ENCODE data around the gene GSG1L. TPM values are rescaled to one million over a fixed set of nuclear protein-coding genes. Genes with fewer than 3 reads are reported as not detected.

GSG1L gene
- polyA plus RNA-seq, 3 donors = 0.35 to 0.75 (median 0.48) TPM

GRCh38 chr16:28092721-28093384, 29.3 kb upstream of the GSG1L start:
- DNase-seq (ENCODE audit: low read depth in 3 of 3, low spot score in 2 of 3) = no peak

- DNase-seq (ENCODE audit: low read depth in 3 of 3, low spot score in 2 of 3) = no peak
Measured at GRCh38 chr16:28091656-28092055, 28.1 kb upstream of the GSG1L start.

GRCh38 chr16:28090646-28091377, 27.3 kb upstream of the GSG1L start:
- DNase-seq (ENCODE audit: low read depth in 3 of 3, low spot score in 2 of 3) = no peak

GRCh38 chr16:28089992-28090365, 26.5 kb upstream of the GSG1L start:
- DNase-seq (ENCODE audit: low read depth in 3 of 3, low spot score in 2 of 3) = no peak

- no peak for DNase-seq (ENCODE audit: low read depth in 3 of 3, low spot score in 2 of 3)
Measured at GRCh38 chr16:28089205-28089991, 25.9 kb upstream of the GSG1L start.

- no peak for DNase-seq (ENCODE audit: low read depth in 3 of 3, low spot score in 2 of 3)
Measured at GRCh38 chr16:28087675-28088300, 24.3 kb upstream of the GSG1L start.

GRCh38 chr16:28087140-28087660, 23.7 kb upstream of the GSG1L start:
- DNase-seq (ENCODE audit: low read depth in 3 of 3, low spot score in 2 of 3) = no peak

GRCh38 chr16:28086186-28087139, 22.9 kb upstream of the GSG1L start:
- DNase-seq (ENCODE audit: low read depth in 3 of 3, low spot score in 2 of 3) = no peak

- no peak for DNase-seq (ENCODE audit: low read depth in 3 of 3, low spot score in 2 of 3)
Measured at GRCh38 chr16:28085389-28086171, 22.1 kb upstream of the GSG1L start.

- no peak for DNase-seq (ENCODE audit: low read depth in 3 of 3, low spot score in 2 of 3)
Measured at GRCh38 chr16:28084209-28084608, 20.7 kb upstream of the GSG1L start.

- DNase-seq (ENCODE audit: low read depth in 3 of 3, low spot score in 2 of 3) = no peak
Measured at GRCh38 chr16:28082624-28083023, 19.1 kb upstream of the GSG1L start.

- DNase-seq (ENCODE audit: low read depth in 3 of 3, low spot score in 2 of 3) = no peak
Measured at GRCh38 chr16:28081391-28081968, 18.0 kb upstream of the GSG1L start.

GRCh38 chr16:28078261-28078660, 14.7 kb upstream of the GSG1L start:
- DNase-seq (ENCODE audit: low read depth in 3 of 3, low spot score in 2 of 3) = no peak

- DNase-seq (ENCODE audit: low read depth in 3 of 3, low spot score in 2 of 3) = no peak
Measured at GRCh38 chr16:28073836-28074235, 10.3 kb upstream of the GSG1L start.

- DNase-seq (ENCODE audit: low read depth in 3 of 3, low spot score in 2 of 3) = no peak
Measured at GRCh38 chr16:28072087-28072486, 8.6 kb upstream of the GSG1L start.

- no peak for DNase-seq (ENCODE audit: low read depth in 3 of 3, low spot score in 2 of 3)
Measured at GRCh38 chr16:28069971-28070794, 6.7 kb upstream of the GSG1L start.

GRCh38 chr16:28068976-28069375, 5.5 kb upstream of the GSG1L start:
- no peak for DNase-seq (ENCODE audit: low read depth in 3 of 3, low spot score in 2 of 3)

Data from right renal cortex interstitium (tissue), 3 donors.